Gastrocnemius medialis (tissue), 4 donors: ENCODE data around the gene TBRG4.

Experiments used
- CTCF ChIP-seq, 5 experiments: fragments of 450-650 bp in 3 of 5; fragments of 200-600 bp in 2 of 5; sonication (generic) in 2 of 5; IDR thresholded peaks in 4 of 5; conservative IDR thresholded peaks in 1 of 5; 1 replicate in 4 of 5; 2 replicates in 1 of 5; pipeline ENCODE4 v1.5.1; 2016 to 2019; ENCODE audit warnings: antibody characterized with exemption in 5 of 5, mild to moderate bottlenecking in 3 of 5, moderate library complexity in 3 of 5
- POLR2A ChIP-seq, 2 donors: fragments of 450-650 bp; IDR thresholded peaks; one replicate each; pipeline ENCODE4 v1.6.1; 2017; ENCODE audit warnings: antibody characterized with exemption in 2 of 2, mild to moderate bottlenecking in 2 of 2, moderate library complexity in 2 of 2

GRCh38 chr7:45082031-45082830 is 29.3 kb downstream of the TBRG4 start:
- TF ChIP-seq CTCF (IDR thresholded peaks at IDR 0.05 in 4 of 5, conservative IDR thresholded peaks at IDR 0.05 in 1 of 5), result no peak
- TF ChIP-seq POLR2A (IDR thresholded peaks at IDR 0.05), result no peak
